ENCODE measurements around the gene SNAP25.

SNAP25 gene

DNA sequence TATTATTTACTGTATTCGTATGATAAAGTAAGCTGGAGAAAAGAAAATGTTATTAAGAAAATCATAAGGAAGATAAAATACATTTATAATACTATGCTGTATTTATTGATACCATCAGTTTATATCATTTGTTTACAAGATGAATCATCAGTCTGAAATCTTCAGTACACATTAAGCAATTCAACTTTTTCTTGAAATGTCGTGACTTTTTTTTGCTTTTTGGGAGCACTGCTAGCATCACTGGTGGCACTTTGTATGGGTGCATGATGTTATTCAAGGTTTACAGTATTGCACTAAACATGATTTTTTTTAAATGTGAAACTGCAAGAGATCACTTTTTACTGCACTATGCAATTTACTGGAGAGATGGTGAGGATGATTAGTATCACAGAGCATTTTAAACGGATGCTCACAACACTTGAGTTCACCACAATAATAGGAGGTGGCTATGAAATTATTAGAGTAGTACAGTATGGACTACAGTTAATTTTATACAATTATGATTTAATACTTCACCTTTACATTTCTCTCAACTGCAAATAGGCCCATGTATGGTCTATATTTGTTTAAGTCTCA is 85.9 kb downstream of the SNAP25 start:
- DNase-seq (ENCODE audit: low spot score), result no peak

DNA sequence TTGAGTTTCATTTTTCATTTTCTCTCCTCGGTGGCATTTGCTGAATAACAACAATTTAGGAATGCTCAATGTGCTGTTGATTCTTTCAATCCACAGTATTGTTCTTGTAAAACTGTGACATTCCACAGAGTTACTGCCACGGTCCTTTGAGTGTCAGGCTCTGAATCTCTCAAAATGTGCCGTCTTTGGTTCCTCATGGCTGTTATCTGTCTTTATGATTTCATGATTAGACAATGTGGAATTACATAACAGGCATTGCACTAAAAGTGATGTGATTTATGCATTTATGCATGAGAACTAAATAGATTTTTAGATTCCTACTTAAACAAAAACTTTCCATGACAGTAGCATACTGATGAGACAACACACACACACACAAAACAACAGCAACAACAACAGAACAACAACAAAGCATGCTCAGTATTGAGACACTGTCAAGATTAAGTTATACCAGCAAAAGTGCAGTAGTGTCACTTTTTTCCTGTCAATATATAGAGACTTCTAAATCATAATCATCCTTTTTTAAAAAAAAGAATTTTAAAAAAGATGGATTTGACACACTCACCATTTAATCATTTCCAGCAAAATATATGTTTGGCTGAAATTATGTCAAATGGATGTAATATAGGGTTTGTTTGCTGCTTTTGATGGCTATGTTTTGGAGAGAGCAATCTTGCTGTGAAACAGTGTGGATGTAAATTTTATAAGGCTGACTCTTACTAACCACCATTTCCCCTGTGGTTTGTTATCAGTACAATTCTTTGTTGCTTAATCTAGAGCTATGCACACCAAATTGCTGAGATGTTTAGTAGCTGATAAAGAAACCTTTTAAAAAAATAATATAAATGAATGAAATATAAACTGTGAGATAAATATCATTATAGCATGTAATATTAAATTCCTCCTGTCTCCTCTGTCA is 88.1 kb downstream of the SNAP25 start:
- no peak for DNase-seq (ENCODE audit: low spot score)

DNA sequence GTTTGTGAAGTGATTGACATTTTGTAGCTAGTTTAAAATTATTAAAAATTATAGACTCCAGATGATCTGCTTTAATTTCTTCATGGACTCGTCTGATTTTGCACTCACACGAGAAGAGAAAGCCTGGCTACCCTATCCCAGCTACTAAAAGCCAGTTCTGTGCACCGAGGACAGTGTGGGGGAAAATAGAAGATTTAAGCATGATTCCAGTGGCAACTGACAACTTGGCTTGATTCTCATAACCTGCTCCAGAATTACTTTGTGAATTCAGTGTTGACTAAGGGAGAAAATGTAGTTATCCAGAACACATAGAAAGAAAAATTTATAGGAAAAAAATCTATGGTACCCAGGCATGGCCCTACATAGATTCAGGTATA is 88.7 kb downstream of the SNAP25 start:
- no peak for DNase-seq (ENCODE audit: low spot score)

DNA sequence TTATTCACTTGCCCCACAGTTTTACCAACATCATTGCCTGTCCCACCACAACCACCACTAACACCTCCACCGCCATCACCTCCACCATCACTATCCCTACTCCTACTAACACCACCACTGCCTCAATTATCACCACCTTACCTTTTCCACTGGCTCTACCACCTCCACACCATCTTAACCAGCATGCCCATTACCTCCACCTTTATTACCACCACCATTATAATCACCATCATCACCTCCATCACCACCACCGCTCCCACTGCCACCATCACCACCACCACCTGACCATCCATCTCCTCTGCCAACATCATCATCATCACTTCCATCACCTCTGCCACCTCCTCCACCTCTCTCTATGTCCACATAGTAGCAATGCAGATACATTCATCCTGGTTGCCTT is 90.0 kb downstream of the SNAP25 start:
- DNase-seq (ENCODE audit: low spot score), result no peak

DNA sequence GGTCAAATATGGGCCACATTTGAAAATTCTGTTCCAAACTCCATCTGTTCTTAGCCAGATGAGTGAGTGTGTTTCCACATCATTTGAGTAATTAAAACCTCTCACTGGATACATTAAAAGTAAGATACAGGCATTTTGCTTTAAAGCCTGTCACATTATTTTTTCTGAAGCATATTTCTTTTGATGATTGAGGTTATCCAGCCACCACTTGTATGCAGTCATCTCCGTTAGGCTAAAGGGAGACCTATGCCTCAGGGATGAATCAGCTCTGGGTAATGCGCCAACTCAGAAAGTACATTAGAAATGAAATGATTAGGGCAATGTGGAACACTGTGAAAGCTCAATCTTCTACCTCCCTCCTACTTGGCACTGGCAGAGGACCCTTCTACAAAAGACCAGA is 90.7 kb downstream of the SNAP25 start:
- DNase-seq (ENCODE audit: low spot score), result no peak

DNA sequence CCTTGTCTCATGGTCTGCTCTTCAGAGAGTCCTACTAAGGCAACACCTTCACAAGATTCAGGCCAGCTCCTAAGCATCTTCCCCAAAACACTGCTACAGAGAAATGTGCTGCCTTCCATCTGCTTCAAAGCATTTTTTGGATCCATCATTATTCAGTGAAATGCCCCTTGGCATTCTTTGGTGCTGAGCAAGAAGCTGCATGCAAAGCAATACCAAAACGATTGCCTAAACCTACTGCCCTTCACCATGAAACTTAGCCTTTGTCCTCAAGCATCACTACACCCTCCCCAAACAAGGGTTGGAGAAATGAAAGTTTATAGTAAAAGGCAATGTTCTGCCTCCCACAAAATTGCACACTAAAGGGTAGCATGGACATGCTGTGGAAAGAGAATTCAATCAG is 93.5 kb downstream of the SNAP25 start:
- DNase-seq (ENCODE audit: low spot score), result no peak

DNA sequence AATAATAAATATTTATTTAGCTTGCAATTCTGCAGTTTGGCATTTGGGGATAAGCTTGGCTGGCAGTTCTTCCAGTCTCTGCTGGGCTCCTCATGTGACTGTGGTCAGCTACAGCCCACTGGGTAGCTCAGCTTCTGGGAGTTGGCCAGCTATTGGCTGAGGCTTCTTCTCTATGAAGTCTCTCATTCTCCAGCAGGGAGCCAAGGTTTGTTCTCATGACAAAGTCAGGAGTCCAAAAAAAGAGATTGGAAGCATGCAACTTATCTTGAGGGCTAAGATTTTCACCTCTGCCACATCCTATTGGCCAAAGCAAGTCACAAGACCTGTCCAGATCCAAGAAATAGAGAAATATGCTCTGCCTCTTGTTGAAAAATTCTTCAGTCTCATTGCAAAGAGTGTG is 94.6 kb downstream of the SNAP25 start:
- DNase-seq (ENCODE audit: low spot score), result no peak

DNA sequence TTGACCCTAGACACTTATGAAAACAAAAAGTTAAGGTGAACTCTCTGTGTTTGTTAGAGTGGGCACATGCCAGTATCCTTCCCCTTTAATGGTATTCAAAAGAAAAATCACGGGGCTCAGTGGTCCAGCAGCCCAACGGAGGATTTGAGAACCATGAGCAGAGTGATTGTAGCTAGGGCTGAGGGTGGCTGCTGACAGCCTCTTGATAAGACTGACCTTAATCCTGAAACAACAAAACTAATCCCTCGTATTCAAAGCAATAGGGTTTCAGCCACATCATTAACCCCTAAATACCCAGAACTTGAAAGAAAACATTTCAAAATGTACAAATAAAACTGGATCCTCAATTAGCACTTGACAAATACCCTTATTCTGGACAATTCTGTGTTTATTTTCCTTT is 95.1 kb downstream of the SNAP25 start:
- DNase-seq (ENCODE audit: low spot score), result peak; percentile 65

DNA sequence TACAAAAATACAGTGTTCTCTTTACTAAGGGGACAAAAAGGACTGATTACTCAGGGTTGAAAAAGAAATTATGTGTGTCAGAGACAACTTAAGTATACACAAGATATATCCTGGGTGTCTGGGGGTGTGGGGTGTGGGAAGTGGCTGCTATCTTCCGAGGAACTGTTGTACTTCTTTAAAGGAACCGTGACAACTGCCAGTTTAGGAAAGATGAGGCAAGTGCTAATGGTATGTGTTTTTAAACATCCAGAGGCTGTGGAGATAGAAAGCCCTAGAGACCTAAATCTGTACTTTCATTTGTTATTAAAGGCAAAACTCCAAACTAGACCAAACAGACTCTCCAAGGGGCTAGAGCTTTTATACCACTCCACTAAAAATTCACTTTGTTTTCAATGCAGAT is 95.6 kb downstream of the SNAP25 start:
- no peak for DNase-seq (ENCODE audit: low spot score)

DNA sequence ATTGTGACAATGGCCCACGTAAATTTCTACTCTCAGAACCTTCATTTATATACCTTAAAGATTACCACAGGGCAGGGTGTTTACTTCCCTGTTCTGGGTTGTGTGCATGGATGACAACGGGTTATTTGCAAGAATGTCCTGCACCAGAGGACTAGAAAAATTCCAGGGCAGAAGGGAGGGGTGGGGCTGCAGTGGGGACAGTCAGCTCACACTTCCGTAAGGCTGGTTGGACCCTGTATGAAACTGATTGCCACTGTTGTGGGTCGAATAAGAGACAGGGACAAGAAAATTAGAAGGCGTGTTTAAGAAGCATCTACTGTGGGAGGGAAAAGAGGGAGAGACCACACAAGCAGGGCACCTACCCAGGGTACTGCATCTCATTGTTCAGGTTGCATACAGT is 96.5 kb downstream of the SNAP25 start:
- no peak for DNase-seq (ENCODE audit: low spot score)

DNA sequence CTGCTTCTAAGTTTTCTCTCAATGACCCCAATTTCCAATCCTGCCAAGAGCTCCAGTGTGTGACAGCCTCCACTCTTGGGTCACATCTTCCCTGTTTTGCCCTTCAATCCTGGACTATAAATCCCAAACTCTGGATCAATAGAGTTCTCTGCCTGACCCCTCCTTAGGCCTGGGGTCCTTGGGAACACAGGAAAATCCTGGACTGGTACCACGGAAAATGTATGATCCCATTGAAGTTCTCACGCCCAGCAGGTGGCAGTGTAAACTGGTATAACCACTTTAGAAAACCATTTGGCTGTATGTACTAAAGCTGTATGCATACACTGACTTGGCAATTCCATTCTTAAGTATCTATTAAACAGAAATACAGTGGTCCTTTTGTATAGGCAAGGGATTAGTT is 98.0 kb downstream of the SNAP25 start:
- peak; percentile 40 for DNase-seq (ENCODE audit: low spot score)

DNA sequence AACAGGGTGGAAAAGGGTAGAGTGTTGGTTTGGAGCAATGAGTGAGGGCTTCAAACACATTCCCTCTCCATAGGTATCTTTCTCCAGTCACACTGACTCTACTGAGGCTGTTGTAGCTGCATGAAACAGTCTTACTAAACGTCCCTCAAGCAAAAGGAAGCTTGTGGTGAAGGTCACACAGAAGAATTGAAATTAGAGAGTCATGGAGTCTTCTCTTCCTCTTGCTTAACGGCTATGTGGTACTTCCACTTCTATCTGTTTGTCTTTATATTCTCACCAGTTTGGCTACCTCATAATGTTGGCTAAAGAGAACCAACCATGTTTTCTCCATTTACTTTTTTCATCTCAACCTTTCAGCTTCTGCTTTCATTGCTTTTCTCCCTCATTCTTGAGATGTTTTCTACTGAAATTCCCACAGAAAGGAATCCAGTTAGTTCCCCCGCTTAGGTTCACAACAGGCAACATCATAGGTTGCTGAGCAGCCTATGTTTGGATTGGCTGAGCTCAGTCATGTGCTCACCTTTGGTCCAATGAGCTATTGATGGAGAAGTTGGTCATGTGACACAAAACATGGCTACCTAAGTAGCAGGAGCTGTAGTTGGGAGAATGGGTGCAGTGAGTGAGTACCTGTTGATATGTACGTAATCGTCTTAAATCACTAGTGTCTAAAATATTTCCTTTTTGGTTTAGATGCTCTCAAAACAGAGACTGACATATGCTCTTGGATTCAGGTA is 99.8 kb downstream of the SNAP25 start:
- DNase-seq (ENCODE audit: low spot score), result no peak

DNA sequence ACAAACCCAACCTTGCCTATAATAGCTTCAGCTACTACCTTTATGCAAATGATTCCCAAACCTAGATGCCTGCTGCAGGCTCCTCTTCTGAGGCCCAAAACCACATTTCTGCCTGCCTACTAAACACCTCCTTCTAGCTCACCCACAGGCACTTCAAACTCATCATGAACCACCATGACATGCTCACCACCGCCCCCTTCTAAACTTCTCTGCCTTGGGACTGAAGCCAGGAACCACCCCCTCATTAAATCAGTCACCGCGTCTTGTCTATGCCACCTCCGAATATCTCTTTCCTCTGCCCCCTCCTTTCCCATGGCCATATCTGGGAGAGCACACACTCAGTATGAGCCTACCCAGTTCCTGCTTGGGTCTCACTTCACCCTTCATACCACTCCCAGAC is 101.2 kb downstream of the SNAP25 start:
- no peak for DNase-seq (ENCODE audit: low spot score)

DNA sequence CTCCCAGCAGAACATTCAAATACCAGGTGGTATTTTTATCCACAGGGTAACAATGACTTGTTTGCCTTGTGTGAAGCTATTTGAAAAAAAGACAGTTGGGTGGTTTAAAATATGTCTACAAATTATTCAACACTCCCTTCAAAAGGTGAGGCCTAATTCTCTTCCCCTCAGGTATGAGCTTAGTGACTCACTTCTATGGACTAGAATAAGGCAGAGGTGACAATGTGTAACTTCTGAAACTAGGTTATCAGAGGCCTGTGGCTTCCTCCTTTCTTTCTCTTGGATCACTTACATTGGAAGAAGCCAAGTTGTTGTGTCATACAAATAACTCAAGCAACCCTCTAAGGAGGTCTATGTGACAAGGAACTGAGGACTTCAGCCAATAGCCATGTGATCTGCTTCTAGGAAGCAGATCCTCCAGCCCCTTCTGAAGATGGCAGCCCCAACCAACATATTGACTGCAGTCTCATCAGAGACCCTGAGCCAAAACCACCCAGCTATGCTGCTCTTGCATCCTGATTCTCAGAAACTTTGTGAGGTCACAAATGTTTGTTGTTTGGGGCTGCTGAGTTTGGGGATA is 102.6 kb downstream of the SNAP25 start:
- DNase-seq (ENCODE audit: low spot score), result no peak

DNA sequence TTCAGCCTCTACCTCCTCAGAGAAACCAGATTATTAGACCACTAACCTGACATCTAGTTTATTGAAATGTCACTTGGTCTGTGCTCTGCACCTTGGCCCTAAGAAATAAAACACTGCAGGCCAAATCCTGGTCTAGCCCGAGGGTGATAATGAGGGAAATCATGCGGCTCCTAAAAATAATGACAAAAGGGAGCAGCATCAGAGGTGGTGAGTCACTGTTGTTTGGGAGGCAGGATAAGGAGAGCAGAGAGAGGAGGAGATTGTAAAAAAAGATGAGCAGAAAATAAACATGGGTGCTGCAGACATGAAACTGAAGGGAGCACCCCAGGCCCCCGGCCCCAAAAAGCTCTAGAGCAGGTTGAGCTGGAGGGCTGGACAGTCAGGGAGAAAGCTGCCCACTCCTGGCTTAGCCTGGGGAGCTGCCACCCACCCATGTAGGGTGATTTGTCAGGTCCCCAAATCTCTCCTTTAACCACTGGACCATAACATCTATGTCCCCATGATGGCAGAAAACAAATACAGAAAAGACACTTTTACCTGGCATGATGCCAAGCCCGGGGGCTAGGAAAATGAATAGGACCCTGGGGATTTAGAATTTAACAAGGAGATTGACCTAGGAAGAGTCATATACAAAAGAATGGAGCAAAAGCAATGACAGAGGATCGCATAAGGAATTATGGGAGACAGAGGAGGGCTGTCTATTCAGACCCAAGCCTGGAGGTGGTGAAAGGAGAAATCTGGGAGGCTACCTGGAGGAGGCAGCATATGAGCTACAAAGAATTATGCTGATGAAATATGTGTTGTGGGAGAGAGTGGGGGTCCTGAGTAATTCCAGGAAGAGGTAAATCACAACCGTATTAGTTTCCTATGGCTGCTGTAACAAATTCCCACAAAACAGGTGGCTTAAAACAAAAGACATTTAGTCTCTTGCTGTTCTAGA is 103.7 kb downstream of the SNAP25 start:
- no peak for DNase-seq (ENCODE audit: low spot score)

DNA sequence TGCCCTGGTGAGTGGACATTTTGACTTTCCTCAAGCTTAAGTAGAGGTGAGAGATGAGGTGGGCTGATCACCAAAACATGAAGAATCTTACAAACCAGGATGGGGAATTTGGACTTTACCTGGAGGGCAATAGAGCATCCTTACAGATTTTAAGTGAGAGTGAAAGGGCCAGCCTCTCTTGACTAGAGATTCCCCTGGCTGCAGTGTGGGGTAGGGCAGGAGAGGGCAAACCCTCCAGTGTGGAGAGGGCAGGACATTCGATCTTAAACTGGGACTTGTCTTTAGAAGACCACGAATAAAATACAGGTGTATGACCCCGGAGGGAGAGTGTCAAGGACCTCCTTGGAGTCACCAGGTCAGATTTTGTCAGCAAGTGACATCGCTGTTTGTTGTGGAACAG is 105.1 kb downstream of the SNAP25 start:
- no peak for DNase-seq (ENCODE audit: low spot score)

DNA sequence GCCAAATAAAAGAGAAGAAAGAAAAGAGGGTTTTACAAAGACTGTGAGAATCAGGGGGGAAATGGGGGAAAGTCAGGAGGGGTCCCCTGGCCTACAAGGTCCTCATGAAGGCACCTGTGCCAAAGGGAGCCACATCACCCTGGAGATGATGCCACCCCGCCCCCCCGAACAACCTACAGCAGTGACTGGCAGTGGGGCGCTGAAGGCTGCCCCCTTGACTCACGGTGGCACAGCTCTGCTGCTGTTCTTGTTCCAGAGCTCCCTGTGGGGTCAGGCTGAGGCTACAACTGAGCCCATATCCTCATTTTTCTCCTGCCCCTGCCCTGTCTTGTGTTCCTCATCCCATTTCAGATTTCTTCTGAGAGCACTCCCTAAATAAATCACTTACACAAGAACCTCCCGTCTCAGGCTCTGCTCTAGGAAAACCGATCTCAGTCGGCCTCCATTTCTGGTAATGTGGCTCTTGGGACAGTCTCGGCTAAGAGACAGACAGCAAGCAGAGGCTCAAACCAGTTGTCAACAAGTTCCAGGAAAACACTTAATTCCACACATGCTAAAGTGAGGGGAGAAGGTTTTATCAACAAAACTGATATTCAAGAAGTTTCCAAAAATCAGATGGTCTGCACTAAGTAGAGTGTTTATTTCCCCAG is 105.7 kb downstream of the SNAP25 start:
- no peak for DNase-seq (ENCODE audit: low spot score)

DNA sequence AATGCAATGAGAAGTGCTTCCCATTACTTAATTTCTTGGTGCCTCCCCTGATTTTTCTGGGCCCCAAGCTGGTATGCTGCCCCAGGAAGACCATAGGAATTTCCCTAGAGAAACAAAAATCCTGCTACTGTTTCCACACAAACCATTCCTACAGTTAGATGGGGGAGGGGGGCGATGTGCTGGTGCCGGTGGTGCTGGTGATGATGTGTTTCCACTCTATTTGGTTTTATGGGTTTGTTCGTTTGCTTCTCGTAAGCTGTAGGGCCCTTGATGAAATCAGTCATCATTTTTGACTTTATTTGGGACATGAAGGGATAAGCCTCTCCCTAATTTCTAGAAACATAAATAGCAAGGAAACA is 110.2 kb downstream of the SNAP25 start:
- no peak for DNase-seq (ENCODE audit: low spot score)

DNA sequence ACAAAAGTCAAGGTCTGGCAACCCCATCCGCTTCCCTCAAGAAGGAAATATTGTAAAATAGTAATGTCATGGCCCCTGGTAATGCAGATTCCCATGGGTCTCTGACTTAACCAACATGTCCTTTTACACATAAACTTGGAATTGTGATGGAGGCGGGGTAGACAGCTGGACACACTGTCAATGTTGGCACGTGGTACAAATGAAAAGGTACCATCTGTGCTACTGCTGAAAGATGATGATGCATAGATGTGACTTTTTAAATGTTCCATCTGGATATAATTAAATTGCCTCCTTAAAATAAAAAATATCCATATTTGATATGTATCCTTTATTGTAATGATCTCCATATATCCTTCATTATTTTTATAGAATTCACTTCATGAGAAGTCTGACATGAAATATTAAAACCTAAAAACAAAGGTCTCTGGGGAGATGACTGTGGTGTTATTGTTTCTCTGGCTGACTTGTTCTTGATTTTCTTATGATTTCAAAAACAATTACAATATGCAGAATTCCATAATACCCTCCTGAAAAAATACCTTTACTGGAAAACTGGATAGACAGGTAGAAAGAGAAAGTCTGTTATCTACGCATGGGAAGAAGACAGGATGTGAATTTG is 110.9 kb downstream of the SNAP25 start:
- DNase-seq (ENCODE audit: low spot score), result no peak

DNA sequence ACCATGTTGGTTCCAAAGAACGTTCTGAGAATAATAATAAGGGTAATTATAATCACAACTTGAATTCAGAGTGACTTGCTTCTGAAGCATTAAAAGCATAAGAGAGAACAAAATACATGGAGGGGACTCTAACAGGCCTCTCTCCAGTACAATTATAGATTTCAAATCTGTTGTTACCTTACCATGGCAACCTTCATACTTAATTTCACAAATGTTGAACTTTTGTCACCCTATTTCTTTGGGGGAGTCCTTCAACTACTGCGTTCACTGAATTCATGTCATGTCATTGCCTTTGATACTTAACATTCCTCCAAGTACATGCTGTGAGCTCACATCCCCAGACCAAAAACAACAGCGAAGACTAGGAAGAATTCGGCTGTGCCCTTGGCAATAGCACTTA is 111.4 kb downstream of the SNAP25 start:
- DNase-seq (ENCODE audit: low spot score), result no peak

Measured in D341Med (cell line).